ENCODE results near the gene TMEM132C. TPM values are rescaled to one million over a fixed set of nuclear protein-coding genes. Genes with fewer than 3 reads are reported as not detected.

TMEM132C gene
- total and polyA plus RNA-seq, 2 of the 13 experiments (the other 11 are each of a cell fraction or from before 2014, with no cell fraction given): not detected

DNA sequence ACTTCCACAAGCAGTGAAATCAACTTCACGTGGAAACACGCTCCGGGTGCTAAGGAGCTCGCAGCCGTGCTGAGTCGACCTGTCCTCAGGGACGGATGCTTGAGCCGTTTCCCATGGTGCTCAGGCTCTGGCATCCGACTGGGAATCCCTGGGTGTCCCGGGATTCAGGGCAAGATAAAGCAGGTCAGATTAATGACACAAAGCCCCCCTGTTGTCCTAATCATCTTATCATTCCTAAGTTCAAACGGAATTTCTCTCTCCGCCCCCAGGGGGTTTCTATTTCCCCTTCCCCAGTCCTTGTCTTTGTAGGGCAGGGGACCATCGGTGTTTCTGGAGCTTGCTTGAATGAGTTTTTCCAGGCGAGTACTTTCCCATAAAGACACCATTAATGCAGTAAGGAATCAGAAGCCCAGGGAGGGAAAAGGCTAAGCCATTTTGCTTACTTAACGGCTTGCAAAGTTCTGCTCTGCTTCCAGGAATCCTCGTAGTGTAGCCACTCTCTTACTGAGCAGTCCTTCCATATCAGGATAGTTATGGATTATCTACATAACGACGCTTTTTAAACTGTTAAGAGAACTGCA, 116.5 kb downstream of the TMEM132C start (continued):
- TF ChIP-seq, protein P1, sequence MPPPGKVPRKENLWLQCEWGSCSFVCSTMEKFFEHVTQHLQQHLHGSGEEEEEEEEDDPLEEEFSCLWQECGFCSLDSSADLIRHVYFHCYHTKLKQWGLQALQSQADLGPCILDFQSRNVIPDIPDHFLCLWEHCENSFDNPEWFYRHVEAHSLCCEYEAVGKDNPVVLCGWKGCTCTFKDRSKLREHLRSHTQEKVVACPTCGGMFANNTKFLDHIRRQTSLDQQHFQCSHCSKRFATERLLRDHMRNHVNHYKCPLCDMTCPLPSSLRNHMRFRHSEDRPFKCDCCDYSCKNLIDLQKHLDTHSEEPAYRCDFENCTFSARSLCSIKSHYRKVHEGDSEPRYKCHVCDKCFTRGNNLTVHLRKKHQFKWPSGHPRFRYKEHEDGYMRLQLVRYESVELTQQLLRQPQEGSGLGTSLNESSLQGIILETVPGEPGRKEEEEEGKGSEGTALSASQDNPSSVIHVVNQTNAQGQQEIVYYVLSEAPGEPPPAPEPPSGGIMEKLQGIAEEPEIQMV (CRISPR knock-in tag; IDR thresholded peaks at IDR 0.05; ENCODE audit: low read depth): no peak
- TF ChIP-seq ZNF337 (CRISPR knock-in tag; IDR thresholded peaks at IDR 0.05; ENCODE audit: borderline replicate concordance, low read depth): no peak

DNA sequence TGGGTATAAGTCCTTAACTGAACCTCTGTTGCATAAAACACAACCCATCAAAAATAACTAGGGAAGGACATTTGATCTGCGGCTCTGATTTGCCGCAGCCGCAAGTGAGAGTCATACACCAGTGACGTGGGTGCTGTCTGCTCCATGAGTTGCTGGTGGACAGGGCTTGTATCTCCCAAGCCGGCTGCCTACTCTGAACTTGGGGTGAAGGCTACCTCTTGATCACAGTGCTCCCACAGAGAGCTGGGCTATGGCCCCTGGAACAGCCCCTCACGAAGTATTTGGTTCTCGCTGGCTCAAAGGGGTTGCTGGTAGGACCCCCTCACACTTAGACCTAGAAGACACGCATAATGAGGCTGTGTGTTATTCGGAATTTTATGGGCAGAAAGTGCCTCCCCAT, 118.8 kb downstream of the TMEM132C start:
- intact Hi-C loops (cut with micrococcal nuclease; ENCODE audit: unreplicated experiment): no loop called here
- DNase-seq (ENCODE audit: low spot score): no peak
- no peak for TF ChIP-seq ZSCAN20 (CRISPR knock-in tag; IDR thresholded peaks at IDR 0.05; ENCODE audit: borderline replicate concordance)
- no peak for TF ChIP-seq ZNF296 (CRISPR knock-in tag; conservative IDR thresholded peaks at IDR 0.05)
- no peak for TF ChIP-seq ZNF143 (CRISPR knock-in tag; IDR thresholded peaks at IDR 0.05)
- TF ChIP-seq REXO4 (CRISPR knock-in tag; IDR thresholded peaks at IDR 0.05; ENCODE audit: borderline replicate concordance): no peak
- no peak for TF ChIP-seq ZNF549 (CRISPR knock-in tag; IDR thresholded peaks at IDR 0.05)
- no peak for TF ChIP-seq HNRNPUL1 (IDR thresholded peaks at IDR 0.05; ENCODE audit: low read depth, low read length)
- TF ChIP-seq, protein P2, sequence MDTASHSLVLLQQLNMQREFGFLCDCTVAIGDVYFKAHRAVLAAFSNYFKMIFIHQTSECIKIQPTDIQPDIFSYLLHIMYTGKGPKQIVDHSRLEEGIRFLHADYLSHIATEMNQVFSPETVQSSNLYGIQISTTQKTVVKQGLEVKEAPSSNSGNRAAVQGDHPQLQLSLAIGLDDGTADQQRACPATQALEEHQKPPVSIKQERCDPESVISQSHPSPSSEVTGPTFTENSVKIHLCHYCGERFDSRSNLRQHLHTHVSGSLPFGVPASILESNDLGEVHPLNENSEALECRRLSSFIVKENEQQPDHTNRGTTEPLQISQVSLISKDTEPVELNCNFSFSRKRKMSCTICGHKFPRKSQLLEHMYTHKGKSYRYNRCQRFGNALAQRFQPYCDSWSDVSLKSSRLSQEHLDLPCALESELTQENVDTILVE (CRISPR knock-in tag; IDR thresholded peaks at IDR 0.05): no peak
- TF ChIP-seq, protein P3, sequence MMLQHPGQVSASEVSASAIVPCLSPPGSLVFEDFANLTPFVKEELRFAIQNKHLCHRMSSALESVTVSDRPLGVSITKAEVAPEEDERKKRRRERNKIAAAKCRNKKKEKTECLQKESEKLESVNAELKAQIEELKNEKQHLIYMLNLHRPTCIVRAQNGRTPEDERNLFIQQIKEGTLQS (CRISPR knock-in tag; IDR thresholded peaks at IDR 0.05): no peak
- 58% methylated on average over 5 of the region's 9 CpGs for WGBS (ENCODE audit: low lambda C conversion rate)
- no peaks in the 10 kb centered on the region for H3K4me1 ChIP-seq (ENCODE audit: insufficient read depth, low read length)
- in situ Hi-C loops (cut with HindIII; ENCODE audit: extremely low pct_ligation_motif_present, low pct_unique_long_range_greater_than_20kb): loop anchor here (5.0 kb wide), 1 partner anchor 128 kb away; no protein-coding TSS in a partner anchor
- no peak for ATAC-seq
- no peak for FAIRE-seq
- H3K4me2 ChIP-seq (ENCODE audit: low read depth, low read length): no peak overlapping the region
- H3K9me3 ChIP-seq (ENCODE audit: low read length): no peaks in the 10 kb centered on the region
- peaks cover 0 to 22% of the 10 kb centered on the region in 2 experiments; a peak in 3 of 5 replicates for H3K27me3 ChIP-seq (ENCODE audit: control insufficient read depth in 1 of 2, insufficient read depth in 2 of 2, low read length in 2 of 2)
- H4K20me1 ChIP-seq (ENCODE audit: insufficient read depth, low read length): no peaks in the 10 kb centered on the region
- CTCF ChIA-PET (ENCODE audit: low intra/inter-chr PET ratio, low total read pairs): no interaction called here
- no peaks in the 10 kb centered on the region for H3K79me2 ChIP-seq (ENCODE audit: insufficient read depth, low read length)
- no peak overlapping the region for H3K9ac ChIP-seq (ENCODE audit: insufficient read depth, low read depth, low read length)
- no TSS peak for BruUV-seq (replicated peaks)
- no peak overlapping the region for H3K27ac ChIP-seq (ENCODE audit: extremely low read length, insufficient read depth, low read length)
- H3K36me3 ChIP-seq (replicated peaks in 1 of 2; ENCODE audit: control insufficient read depth in 1 of 2, insufficient read depth in 2 of 2, low read length in 2 of 2): no peaks in the 10 kb centered on the region
- no peak overlapping the region for H2AFZ ChIP-seq (ENCODE audit: low read length)
- H3K4me3 ChIP-seq (replicated peaks in 1 of 3; ENCODE audit: insufficient read depth in 1 of 3, low read depth in 2 of 3, low read length in 3 of 3): no peak overlapping the region
- POLR2A ChIA-PET: no interaction called here
